ENCODE data around the gene SGIP1.

The SGIP1 gene

DNA sequence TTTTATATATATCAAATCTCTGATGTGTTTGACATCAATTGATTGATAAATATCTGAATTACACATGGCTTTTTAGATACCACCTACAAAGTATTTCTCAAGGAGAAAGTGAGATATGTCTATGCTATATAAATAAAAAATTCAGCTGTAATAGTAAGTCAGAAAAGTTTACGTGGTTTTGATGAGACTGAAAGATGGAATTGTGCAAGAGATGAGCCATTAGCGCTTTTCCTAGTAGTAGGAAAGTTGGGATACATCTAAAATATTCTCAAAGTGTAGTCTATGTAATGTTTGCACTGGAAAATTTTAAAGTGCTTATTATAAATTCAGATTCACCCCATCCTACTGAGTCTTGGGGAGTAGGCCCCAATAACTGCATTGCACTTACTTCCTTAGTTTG is 49.1 kb downstream of the SGIP1 start:
- TF ChIP-seq EGR1 (IDR thresholded peaks at IDR 0.05) (no peak), TCF12 (IDR thresholded peaks at IDR 0.05; ENCODE audit: low read depth) (no peak), EP300 (IDR thresholded peaks at IDR 0.05; ENCODE audit: borderline replicate concordance) (no peak)

DNA sequence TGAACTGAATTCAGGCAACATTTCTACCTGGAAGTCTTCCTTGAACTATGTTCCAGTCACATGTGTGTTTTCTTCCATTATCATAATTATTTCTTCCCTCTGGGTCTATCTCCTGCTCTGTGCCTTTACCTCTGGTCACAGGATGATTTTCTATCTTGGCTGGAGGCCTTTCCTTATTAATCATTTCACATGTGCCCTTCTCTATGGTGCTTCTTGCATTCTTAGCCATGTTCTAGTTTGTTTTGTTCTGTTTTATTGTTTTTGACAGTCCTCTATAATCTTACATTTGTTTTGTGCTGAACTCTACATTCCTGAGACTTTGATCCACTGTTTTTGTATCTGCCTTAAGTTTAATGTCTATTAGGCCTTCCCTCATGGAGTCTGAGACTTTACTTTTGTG is 51.0 kb downstream of the SGIP1 start:
- TF ChIP-seq TAF1 (IDR thresholded peaks at IDR 0.05; ENCODE audit: low read depth) (no peak), FOXM1 (IDR thresholded peaks at IDR 0.05; ENCODE audit: borderline replicate concordance, low read depth) (no peak), CREB1 (IDR thresholded peaks at IDR 0.05; ENCODE audit: low read depth) (no peak), EP300 (IDR thresholded peaks at IDR 0.05; ENCODE audit: borderline replicate concordance) (no peak), ZBTB7A (IDR thresholded peaks at IDR 0.05; ENCODE audit: low read depth) (no peak), TEAD4 (IDR thresholded peaks at IDR 0.05) (no peak), TCF12 (IDR thresholded peaks at IDR 0.05; ENCODE audit: low read depth) (no peak), EGR1 (IDR thresholded peaks at IDR 0.05) (no peak), CEBPB (IDR thresholded peaks at IDR 0.05) (no peak)
- TF ChIP-seq, protein P1, sequence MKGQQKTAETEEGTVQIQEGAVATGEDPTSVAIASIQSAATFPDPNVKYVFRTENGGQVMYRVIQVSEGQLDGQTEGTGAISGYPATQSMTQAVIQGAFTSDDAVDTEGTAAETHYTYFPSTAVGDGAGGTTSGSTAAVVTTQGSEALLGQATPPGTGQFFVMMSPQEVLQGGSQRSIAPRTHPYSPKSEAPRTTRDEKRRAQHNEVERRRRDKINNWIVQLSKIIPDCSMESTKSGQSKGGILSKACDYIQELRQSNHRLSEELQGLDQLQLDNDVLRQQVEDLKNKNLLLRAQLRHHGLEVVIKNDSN (IDR thresholded peaks at IDR 0.05): no peak
- TF ChIP-seq, protein P2, sequence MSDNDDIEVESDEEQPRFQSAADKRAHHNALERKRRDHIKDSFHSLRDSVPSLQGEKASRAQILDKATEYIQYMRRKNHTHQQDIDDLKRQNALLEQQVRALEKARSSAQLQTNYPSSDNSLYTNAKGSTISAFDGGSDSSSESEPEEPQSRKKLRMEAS (IDR thresholded peaks at IDR 0.05): no peak

DNA sequence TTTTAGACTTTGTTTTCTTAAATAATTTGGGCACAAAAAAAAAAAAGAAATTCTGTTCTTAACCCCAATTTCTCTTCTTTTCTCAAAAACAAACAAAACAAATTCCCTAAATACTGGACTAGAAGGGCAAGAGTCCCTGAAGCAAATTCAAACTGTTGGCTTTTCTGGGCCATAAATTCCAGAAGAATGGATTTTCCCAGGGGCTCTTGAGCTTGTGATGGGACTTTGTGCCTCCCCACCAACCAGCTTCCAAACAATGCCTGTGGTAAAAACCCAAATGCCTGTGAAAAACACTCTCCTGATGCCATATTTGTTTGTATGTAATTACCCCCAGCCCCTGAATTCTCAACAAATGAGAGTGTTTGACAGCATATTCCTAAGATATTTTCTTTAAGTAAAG is 55.4 kb downstream of the SGIP1 start:
- no peak for TF ChIP-seq NFIC (IDR thresholded peaks at IDR 0.05)
- no peak for TF ChIP-seq FOXM1 (IDR thresholded peaks at IDR 0.05; ENCODE audit: borderline replicate concordance, low read depth)
- TF ChIP-seq, protein P3, sequence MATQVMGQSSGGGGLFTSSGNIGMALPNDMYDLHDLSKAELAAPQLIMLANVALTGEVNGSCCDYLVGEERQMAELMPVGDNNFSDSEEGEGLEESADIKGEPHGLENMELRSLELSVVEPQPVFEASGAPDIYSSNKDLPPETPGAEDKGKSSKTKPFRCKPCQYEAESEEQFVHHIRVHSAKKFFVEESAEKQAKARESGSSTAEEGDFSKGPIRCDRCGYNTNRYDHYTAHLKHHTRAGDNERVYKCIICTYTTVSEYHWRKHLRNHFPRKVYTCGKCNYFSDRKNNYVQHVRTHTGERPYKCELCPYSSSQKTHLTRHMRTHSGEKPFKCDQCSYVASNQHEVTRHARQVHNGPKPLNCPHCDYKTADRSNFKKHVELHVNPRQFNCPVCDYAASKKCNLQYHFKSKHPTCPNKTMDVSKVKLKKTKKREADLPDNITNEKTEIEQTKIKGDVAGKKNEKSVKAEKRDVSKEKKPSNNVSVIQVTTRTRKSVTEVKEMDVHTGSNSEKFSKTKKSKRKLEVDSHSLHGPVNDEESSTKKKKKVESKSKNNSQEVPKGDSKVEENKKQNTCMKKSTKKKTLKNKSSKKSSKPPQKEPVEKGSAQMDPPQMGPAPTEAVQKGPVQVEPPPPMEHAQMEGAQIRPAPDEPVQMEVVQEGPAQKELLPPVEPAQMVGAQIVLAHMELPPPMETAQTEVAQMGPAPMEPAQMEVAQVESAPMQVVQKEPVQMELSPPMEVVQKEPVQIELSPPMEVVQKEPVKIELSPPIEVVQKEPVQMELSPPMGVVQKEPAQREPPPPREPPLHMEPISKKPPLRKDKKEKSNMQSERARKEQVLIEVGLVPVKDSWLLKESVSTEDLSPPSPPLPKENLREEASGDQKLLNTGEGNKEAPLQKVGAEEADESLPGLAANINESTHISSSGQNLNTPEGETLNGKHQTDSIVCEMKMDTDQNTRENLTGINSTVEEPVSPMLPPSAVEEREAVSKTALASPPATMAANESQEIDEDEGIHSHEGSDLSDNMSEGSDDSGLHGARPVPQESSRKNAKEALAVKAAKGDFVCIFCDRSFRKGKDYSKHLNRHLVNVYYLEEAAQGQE (IDR thresholded peaks at IDR 0.05; ENCODE audit: low read depth): no peak

DNA sequence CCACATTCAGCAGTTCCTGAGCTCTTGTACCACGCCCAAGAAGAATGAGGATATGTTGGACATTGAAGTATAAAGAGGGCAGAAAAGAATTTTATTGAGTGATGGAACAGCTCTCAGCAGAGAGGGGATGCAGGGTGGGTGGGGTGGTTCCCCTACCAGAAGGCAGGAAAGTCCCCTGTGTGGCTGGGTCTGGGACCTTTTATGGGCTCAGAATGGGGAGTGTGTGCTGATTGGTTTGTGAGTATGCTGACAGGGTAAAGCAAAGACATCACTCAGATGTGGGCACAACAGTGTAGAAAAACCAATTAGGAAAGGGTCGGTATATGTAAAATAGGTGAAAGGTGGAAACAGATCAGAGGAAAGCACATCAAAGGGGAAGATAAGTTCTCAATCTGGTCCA is 62.2 kb downstream of the SGIP1 start:
- TF ChIP-seq TCF12 (IDR thresholded peaks at IDR 0.05; ENCODE audit: low read depth): no peak
- no peak for TF ChIP-seq FOXM1 (IDR thresholded peaks at IDR 0.05; ENCODE audit: borderline replicate concordance, low read depth)
- no peak for TF ChIP-seq CEBPB (IDR thresholded peaks at IDR 0.05)
- TF ChIP-seq RAD21 (IDR thresholded peaks at IDR 0.05; ENCODE audit: low read depth): no peak
- no peak for TF ChIP-seq TEAD4 (IDR thresholded peaks at IDR 0.05)
- no peak for TF ChIP-seq EGR1 (IDR thresholded peaks at IDR 0.05)
- TF ChIP-seq, protein P3 (IDR thresholded peaks at IDR 0.05; ENCODE audit: low read depth): no peak
- TF ChIP-seq EP300 (IDR thresholded peaks at IDR 0.05; ENCODE audit: borderline replicate concordance): no peak
- TF ChIP-seq TAF1 (IDR thresholded peaks at IDR 0.05; ENCODE audit: low read depth): no peak
- no peak for TF ChIP-seq CREB1 (IDR thresholded peaks at IDR 0.05; ENCODE audit: low read depth)
- TF ChIP-seq, protein P1 (IDR thresholded peaks at IDR 0.05): no peak
- TF ChIP-seq ZBTB7A (IDR thresholded peaks at IDR 0.05; ENCODE audit: low read depth): no peak

DNA sequence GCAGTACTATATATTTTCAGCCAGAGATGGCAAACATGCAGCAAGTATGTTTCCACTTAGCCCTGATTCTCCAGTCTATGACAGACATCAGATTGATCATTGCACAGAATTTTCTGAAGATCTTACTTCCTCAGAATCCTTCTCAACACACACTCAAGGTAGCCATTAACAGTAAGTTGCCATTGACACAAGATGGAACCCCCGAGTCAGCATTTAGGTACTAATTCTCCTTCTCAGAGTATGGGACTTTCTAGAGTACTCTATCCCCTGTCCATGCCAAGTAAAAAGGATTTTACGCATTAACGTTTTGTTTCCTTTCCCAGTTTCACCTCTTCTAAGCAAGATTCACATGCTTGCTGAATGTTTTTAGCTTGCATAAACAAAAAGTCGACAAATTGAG is 63.5 kb downstream of the SGIP1 start:
- TF ChIP-seq RAD21 (IDR thresholded peaks at IDR 0.05; ENCODE audit: low read depth): no peak
- TF ChIP-seq, protein P1 (IDR thresholded peaks at IDR 0.05): no peak
- no peak for TF ChIP-seq FOXM1 (IDR thresholded peaks at IDR 0.05; ENCODE audit: borderline replicate concordance, low read depth)
- TF ChIP-seq, protein P2 (IDR thresholded peaks at IDR 0.05): no peak
- no peak for TF ChIP-seq TEAD4 (IDR thresholded peaks at IDR 0.05)
- TF ChIP-seq, protein P3 (IDR thresholded peaks at IDR 0.05; ENCODE audit: low read depth): no peak
- no peak for TF ChIP-seq ZBTB7A (IDR thresholded peaks at IDR 0.05; ENCODE audit: low read depth)
- no peak for TF ChIP-seq EP300 (IDR thresholded peaks at IDR 0.05; ENCODE audit: borderline replicate concordance)
